Stimulated activated CD8-positive, alpha-beta memory T cell treated with anti-CD3 and anti-CD28 coated beads, Interleukin-12 subunit alpha, Interleukin-12 subunit beta, amount 100 ng/mL, for 1 hour (primary cell): ENCODE results near the gene DHRS13.

Source experiments
- DNase-seq: peaks from one replicate; pipeline ENCODE4 v3.0.0-alpha.2; 2020; ENCODE audit warnings: low read depth

Gene DHRS13, protein sequence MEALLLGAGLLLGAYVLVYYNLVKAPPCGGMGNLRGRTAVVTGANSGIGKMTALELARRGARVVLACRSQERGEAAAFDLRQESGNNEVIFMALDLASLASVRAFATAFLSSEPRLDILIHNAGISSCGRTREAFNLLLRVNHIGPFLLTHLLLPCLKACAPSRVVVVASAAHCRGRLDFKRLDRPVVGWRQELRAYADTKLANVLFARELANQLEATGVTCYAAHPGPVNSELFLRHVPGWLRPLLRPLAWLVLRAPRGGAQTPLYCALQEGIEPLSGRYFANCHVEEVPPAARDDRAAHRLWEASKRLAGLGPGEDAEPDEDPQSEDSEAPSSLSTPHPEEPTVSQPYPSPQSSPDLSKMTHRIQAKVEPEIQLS

DNA sequence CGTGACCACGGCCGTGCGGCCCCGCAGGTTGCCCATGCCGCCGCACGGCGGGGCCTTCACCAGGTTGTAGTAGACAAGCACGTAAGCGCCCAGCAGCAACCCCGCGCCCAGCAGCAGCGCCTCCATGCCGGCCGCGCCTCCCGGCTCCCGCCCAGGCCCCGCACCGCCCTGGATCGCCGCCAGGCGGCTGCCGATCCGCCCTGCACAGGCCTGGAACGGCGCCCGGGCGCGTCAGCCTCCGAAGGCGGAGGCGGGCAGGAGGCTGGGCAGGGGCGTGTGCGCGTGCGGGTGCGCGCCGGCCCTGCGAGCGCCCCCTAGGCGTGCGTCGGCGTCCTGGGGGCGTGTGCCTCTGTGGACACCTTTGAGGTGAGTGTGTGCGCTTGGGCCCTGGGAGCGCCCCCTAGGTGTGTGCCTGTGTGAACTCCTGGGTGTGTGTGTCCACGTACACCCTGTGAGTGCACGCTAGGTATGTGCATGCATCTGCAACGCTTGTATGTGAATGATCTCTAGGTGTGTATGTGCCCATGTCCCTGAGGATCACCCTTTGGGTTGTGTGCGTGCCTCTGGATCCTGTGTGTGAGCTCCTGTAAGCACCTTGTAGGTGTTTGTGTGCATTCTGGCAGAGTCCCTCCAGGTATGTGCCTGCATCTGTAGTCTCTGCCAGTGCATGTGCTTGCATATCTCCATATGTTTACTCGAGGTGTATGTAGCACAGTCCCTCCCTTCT, at the start of gene DHRS13:
Gene DHRS13 (minus strand): TSS at position 261 of the 727 bp plus-strand sequence. CDS start 135 bp downstream, at position 126.
- peak; percentile 89 for DNase-seq

DNA sequence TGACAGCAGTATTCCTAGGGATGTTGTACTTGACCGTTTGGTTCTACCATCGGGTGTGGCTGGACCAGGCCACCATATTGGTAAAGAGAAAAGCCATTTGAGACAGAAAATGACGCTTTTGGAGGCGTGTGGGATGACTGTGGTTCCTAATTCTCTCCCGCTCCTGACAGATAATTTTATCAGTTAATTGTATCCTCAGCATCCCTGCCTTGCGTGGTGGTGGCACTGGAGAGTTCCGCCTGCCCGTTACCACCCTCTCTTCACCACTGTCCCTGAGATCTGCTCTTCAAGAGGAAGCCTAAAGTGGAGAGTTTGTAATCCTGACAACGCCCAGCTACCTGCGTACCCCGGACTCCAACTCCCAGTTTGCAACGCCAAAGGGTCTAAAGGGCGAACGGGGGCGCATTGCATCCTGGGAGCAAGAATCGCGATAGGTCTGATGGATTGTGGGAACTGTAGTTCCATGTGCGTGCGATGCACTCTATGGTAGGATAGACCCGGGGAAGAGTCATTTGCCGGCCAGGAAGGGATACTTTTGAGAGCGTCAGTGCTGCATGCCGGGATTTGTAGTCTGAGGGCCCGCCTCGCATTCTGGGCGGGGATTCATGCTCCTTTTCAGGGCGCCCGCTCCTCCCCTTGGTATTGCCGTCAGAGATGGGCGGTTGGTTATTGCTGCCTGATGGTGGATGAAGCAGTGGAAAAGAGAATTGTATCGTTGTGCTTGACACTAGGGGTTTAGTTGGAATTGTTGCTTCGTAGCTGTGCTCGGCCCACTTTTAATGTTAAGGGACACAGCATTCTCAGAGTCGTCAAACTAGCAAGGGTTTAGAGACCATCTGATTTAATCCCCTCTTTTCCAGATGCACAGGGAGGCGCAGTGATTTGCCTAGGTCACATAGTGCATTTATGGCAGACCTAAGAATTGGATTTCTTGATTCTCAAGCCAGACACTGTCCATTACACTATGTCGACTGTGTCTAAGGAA, 49.4 kb upstream of the DHRS13 start:
- DNase-seq, result peak; percentile 90

DNA sequence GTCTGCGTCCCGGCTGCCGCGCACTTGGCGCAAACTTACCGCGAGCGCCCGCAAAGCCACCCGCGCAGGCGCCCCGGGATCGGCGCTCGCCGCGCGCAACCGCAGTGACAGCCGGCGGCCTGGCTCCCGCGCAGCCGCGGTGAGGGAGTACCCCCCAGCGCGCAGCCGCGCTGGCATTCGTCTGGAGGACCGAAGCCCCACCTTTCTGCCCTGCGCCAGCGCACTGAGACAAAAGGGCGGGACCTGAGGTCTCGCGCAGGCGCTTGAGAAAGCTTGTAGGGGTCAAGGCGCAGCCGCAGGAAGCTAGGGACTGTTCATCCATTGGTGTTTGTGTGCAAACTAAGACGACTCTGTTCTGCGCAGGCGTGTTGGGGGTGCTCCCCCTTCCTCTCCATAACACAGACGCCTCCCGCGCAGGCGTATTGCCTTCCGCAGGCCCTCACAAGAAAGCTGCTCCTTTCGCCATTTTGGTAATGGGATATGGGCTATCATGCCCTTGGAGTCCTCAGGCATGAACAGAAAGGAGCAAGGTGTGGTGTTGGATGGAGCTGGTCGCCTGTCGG, 48.6 kb upstream of the DHRS13 start, which contains the start of gene PHF12:
Gene PHF12 (minus strand): TSS at position 91 of the 563 bp plus-strand sequence. CDS start 558 bp downstream, outside the sequence.
- DNase-seq, result peak; percentile 100

DNA sequence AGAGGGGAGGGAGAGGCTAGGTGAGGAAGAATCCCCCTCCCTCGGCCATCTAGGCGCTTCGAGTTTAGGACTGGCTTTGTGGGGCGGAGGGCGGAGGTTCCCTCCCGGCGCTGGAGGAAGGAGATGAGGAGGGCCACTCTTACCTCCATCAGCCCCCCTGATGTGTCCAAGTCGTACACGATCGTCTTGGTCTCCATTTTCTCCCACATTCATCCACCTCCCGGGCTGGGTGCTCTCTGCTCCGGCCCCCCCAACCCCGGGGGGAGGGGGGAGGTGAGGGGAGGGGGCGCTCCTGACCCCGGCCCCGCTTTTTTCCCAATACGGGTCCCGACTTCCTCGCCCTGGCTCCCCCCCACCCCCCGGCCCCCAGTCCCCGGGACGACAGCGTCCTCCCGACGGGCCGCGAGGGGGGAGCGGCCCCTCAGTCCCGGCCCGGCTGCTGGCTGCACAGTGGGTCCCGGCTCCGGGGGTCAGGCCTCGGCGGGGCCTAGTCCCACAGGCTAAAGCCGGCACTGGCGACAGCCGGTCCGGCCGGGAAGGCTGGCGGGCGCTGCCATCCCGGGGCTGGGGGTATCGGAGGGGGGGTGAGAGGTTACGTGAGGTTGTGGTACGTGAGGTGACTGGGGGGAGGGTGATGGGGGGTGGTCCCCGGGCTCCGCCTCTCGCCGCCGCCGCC, 48.0 kb upstream of the DHRS13 start:
- no peak for DNase-seq

DNA sequence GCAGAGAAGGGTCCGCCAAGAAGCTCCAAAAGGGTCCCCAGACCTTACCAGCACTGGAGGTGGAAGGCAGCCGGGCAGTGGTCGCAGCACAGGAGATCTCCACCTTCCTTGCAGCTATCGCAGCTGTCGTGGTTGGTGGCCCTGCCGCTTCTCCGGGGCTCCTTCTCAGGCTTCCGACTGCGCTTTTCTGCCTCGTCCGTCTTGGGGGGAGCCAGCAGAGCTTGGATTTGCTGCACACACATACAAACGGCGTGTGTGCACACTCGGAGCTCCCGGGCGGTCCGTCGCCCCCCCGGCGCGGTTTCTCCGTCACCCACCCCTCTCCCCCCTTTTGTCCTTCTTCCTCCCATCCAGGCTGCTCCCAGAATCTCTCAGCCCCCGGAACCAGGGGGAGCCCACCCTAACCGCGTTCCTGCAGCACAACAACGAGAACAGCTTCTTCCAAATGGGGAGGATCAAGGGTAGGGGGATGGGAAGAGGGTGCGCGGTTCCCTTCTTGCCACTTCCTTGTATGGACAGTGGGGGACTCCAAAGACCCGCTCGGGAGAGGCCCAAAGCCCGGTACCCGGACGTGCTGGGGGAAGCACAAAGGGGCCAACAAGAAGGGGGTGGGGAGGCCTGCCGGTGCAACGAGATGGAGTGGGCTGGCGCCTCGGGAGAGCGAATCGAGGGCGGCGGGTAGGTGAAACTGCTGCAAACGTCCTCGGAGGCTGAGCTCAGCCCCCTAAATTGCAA, 47.3 kb upstream of the DHRS13 start:
- DNase-seq, result peak; percentile 30

DNA sequence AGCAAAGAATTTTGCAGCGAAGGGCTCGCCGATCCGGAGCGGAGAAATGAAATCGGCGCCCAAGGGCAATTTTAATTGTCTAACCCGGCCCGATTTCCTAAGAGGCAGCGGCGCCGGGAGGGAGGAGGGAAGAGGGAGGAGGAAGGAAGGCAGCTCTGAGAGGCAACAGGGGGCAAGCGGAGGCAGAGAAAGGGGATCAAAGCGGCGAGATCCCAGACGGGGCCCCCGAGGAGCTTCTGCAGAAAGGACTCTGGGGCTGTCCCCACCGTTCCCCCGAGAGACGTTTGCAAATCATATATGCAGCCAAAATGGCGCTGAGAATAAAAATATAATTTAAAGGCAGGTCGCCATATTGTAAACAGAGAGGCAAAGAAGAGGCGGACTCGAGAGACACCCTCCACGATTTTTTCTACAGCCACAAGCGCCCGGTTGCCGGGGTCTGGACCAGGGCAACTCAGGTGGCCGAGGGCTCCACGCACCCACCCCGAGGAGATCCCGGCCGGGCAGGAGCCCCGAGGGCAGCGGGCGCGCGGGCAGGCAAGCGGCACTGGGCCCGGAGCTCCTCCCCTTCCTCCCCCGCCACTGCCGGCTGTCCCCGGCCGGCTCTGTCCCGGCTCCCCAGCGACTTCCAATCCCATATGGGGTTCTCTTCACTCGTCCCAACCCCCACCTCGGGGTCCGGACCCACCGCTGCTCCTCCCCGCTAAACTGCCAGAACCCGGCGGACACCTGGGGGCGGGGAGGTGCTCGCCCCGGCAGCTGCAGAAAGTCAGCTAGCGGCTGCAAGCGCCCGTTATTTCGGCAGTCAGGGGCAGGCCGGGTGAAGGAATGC, 46.5 kb upstream of the DHRS13 start:
- peak; percentile 20 for DNase-seq

DNA sequence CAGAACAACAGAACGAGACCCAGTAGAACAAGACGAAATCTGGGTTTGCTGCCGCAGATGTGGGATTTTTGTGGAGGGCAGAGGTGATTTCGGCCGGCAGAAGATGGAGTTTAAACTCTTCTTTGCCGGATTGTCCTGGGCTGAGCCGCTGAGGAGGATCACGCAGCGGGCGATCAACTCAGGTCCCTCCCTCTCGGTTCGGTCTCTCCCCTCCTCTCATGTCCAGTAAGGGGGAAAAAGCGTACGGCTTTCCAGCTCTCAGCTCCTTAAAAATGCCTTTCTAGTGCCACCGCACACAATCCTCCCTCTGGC, 46.0 kb upstream of the DHRS13 start:
- no peak for DNase-seq

DNA sequence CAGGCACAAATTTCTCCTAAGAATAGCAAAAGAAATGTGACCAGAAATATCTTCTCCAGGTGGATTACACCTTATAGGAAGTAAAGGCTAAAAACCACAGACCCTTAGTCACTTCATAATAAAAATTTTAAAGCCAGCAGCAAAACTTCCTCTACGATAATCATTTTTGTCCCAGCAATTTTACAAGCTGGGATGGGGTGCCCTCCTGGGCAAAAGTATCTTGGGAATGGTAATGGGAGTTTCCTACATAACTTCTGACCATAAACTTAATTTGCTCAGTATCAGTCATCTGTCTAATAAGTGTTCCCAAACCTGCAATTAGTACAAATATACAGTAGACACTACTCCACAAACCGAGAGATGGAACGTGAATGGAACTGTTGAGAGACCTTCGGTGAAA, 45.5 kb upstream of the DHRS13 start:
- no peak for DNase-seq

DNA sequence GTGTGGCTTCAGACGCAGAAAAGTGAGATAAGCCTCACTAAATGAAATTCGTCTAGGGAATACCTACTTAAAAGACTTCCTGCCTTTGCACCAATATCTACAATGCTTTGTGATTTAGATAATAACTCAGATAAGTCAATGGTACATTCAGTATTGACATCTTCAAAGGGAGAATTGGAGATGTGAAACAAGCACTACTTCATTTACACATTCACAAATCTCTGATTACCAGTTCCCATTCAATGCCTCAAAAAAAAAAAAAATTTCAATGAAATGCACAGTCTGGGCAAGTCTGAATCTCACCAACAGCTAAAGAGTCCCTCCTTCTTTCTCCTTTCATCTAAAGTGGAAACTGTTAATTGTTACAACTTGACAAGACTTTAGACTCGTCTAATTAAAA, 44.8 kb upstream of the DHRS13 start:
- no peak for DNase-seq

DNA sequence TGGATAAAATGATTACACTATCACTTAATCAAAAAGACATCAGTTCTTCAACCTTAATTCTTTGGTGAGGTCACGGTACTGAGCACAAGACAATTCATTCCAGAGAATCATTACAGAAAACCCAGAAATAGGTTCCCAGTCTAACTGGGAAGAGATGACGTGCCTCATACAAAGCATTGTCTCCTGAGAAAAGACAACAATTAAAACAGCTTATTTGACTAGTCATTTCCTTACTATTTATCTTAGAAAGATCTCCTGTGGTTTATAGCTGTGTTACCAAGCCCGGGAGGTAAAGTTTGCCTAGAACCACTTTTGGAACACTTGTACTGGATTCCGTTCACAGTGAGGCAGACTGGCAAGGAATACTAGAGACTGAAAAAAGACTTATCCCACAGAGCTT, 43.4 kb upstream of the DHRS13 start:
- no peak for DNase-seq

DNA sequence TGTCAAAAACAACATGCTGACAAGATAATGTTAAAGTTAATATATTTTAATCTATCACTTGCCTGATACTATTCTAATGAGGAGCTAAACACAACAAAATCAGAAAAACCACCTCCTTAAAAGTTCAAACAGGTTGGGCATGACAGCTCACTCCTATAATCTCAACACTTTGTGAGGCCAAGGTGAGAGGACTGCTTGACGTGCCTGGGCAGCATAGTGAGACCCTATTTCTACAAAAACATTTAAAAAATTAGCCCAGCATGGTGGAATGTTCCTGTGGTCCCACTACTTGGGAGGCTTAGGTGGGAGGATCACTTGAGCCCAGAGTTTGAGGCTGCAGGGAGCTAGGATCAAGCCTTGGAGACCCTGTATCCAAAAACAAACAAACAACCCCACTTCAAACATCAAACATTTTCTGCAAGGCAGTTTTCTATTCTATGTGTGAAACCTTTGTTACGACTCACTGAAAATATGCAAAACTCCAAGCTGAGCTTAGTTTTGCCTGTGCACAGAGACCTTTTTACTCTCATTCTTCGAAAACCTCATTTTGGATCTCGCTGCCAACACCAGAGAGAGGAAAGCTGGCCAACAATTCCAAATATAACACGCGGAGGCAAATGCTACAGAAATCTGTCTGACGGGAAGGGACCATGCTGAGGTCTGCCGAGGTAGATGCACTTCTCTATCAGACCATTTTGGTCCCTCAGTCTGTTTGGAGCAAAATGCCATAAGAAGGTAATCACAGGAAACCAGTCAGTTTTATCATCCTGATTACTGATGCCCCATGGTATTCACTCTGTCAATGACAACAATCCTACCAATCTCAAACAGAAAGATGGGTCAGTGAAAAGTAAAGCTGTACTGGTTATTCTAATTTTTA, 42.2 kb upstream of the DHRS13 start:
- DNase-seq, result no peak

DNA sequence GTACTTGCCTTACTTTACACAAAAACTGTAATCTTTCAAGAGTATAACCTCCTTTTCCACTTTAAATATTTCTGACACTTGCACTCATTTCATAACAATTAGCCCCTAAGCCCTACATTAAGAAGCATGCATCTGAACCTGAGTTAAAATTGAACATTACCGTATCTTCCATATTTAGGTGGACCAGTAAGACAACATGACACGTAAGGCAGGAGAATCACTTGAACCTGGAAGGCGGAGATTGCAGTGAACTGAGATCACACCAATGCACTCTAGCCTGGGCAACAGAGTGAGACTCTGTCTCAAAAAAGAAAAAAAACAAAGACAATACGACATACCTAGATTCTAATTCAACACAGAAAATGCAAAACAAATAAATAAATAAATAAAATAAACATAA, 41.5 kb upstream of the DHRS13 start:
- no peak for DNase-seq

DNA sequence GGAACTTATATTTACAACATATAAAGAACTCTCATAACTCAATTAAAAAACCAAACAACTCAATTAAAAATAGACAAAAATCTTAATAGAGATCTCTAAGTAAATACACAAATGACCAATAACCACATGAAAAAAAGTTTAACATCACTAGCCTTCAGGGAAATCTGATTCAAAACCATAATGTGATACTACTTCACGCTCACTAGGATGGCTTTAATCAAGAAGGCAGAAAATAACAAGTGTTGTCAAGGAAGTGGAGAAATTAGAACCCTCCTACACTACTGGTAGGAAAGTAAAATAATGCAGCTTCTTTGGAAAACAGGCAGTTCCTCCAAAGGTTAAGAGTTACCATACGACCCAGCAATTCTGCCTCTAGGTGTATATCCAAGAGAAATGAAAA, 40.0 kb upstream of the DHRS13 start:
- no peak for DNase-seq

DNA sequence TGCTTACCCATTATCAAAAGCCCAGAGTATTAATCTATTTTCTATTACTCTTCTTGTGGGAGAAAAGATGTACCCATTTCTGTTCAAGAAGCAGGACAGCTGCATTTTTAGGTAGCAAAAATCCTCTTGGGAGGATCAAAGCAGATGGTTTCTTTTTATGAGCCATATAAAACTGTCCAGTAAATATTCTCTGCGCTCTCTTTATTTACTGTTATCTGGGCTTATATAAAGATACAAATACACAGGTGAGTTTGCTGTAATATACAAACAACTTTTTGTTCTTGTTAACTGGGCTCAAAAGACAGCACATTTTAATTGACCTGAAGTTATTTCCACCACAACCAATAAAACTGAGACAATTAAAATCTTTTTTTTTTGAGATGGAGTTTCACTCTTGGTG, 38.4 kb upstream of the DHRS13 start:
- DNase-seq, result no peak

DNA sequence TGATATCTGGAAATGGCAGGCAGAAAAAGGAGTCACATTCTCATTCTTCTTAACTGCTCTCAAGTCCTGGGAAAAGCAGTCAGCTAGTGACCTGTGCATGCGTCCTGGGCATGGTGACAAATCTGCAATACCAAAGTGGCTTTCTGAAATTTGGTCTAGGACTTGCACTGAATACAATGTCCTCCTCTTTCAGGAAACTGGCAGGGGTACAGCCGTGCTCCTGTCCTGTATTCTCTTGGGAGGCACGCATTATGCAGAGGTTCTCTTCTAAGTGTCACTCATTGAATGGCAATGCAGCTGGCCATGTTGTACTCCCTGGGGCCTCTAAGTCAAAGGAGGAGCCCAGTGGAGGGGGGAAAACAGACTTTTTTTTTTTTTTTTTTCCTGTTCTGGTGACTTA, 37.8 kb upstream of the DHRS13 start:
- no peak for DNase-seq

DNA sequence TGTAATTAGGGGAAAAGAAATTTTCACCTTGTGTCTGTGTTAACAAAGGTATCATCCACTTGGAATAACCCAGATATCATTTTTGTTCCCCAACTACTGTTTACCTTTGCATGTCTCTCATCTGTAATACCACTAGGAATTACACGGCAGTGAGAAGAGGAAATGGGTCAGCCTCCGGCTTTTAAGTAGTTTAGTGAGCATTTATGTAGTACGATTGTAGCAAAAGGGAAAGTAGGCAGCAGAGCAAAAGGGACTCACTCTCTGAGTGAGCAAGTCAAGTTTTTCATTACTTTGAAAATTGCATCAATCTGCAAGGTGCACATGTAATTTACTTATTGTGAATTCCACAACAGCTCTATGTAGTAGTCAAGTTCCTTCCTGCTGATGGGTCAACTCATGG, 37.3 kb upstream of the DHRS13 start:
- no peak for DNase-seq

DNA sequence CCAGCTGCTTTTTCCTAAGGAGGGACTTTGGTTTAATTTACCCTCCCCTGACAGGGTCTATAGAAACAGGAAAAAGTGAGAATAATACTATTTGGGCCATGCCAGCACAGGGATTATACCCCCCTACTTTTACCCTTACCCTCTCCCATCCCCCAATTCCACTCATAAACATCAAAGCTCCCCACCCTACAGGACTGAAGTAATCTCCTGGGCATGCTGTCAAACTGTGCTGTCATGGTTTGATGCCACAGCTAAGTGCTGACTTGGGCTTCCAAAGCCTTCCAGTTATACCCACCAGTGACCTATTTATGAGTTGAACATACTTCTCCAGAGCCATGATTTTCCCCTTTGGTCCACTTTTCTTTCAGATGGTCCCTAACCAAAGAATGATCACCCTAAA, 35.7 kb upstream of the DHRS13 start:
- DNase-seq, result no peak

DNA sequence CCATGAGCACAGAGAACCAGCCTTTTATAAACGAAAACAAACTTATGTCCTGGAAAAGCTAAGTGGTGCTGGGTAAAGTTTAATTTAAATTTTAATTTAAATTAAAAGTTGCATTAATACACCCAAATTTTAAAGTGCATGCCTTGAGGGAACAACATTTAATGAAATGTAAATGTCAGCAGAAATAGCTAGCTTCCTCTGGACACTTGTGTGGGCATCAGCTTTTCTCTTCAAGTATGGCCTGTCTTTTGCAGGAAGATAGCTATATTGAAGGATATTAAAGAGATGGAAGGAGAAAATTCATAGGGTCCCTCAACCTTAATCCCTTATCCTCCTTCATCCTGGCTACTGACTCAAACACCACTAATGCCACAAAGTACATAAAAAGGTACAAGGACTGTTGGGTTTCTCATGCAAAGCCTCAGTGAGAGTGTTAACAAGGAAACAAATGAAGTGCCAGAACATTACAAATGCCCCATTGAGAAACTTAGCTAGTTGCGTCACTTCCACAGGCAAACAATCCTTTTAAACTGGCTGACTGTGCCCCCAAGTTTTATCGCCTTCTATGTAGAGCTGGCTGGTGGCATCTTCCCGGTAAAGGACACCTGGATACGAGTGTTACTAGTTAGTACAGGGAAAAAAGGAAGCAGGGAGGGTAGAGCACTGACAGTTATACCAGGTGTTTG, 34.3 kb upstream of the DHRS13 start:
- DNase-seq, result no peak
